DMS153 (cell line): ENCODE results near the gene PNPO.

Source experiments
- DNase-seq: peaks from one replicate; lab custom pipeline; 2025; lab: John Stamatoyannopoulos, UW

PNPO gene

GRCh38 chr17:47998044-47998443 lies 56.7 kb downstream of the PNPO start:
- no peak for DNase-seq
